Measurements from ENCODE around the gene TAF10. TPM values are rescaled to one million over a fixed set of nuclear protein-coding genes. Genes with fewer than 3 reads are reported as not detected.

Gene TAF10
- total RNA-seq, 1 donor from 2014 or later: 124 TPM

Other genes starting within 250 kb of the TAF10 start
- gene SMPD1, start 221.7 kb downstream of the TAF10 start, total RNA-seq (ENCODE audit: unreplicated experiment): 38.5 TPM
- 142 TPM for gene APBB1, start 193.1 kb downstream of the TAF10 start, total RNA-seq (ENCODE audit: unreplicated experiment)
- 9.6 TPM for gene HPX, start 171.2 kb downstream of the TAF10 start, total RNA-seq (ENCODE audit: unreplicated experiment)
- gene TRIM3, start 138.3 kb downstream of the TAF10 start, total RNA-seq (ENCODE audit: unreplicated experiment): 128 TPM
- 53.3 TPM for gene ARFIP2, start 130.9 kb downstream of the TAF10 start, total RNA-seq (ENCODE audit: unreplicated experiment)
- gene TIMM10B, start 130.7 kb downstream of the TAF10 start, total RNA-seq (ENCODE audit: unreplicated experiment): 35.9 TPM
- gene DNHD1, start 114.9 kb downstream of the TAF10 start, total RNA-seq (ENCODE audit: unreplicated experiment): 9.3 TPM
- 16.2 TPM for gene RRP8, start 8.6 kb downstream of the TAF10 start, total RNA-seq (ENCODE audit: unreplicated experiment)
- 168 TPM for gene ILK, start 8.4 kb downstream of the TAF10 start, total RNA-seq (ENCODE audit: unreplicated experiment)
- 37.7 TPM for gene TPP1, start 7.2 kb upstream of the TAF10 start, total RNA-seq (ENCODE audit: unreplicated experiment)
- gene DCHS1, start 43.6 kb upstream of the TAF10 start, total RNA-seq (ENCODE audit: unreplicated experiment): 91.5 TPM
- gene MRPL17, start 71.1 kb upstream of the TAF10 start, total RNA-seq (ENCODE audit: unreplicated experiment): 23.3 TPM
- gene OR2AG2, start 159.8 kb upstream of the TAF10 start, total RNA-seq (ENCODE audit: unreplicated experiment): 0.78 TPM
- not detected for gene OR2AG1, start 170.8 kb upstream of the TAF10 start, total RNA-seq (ENCODE audit: unreplicated experiment)
- gene OR6A2, start 187.5 kb upstream of the TAF10 start, total RNA-seq (ENCODE audit: unreplicated experiment): 0.56 TPM
- not detected for gene OR10A5, start 233.5 kb upstream of the TAF10 start, total RNA-seq (ENCODE audit: unreplicated experiment)

All from glutamatergic neuron (in vitro differentiated cells).